HG03521 (cell line): ENCODE measurements around the gene SRBD1.

Experiments used
- ATAC-seq: cut with Tn5 transposase; IDR thresholded peaks from one replicate; pipeline ENCODE4 v1.9.1; 2021; ENCODE audit warnings: mild to moderate bottlenecking, moderate library complexity; ENCODE audit not compliant: unreplicated experiment

The SRBD1 gene

DNA sequence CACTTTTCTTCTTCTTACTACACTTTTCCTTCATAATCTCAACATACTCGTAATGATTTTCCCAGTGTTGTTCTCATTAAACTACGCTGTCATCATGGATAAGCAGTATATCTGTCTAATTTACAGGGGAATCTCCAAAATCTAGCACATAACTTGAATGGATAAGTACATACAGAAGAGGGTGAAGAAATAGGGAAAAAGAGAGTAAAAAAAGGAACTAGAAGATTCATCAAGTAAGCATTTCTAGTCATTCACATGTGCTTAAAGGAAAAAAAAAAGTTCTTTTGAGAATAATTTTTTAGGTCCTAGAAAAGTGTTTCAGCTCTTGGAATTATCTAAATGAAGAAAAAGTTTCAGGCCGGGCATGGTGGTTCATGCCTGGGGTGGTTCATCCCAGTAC lies 51.6 kb downstream of the SRBD1 start:
- ATAC-seq, result no peak

DNA sequence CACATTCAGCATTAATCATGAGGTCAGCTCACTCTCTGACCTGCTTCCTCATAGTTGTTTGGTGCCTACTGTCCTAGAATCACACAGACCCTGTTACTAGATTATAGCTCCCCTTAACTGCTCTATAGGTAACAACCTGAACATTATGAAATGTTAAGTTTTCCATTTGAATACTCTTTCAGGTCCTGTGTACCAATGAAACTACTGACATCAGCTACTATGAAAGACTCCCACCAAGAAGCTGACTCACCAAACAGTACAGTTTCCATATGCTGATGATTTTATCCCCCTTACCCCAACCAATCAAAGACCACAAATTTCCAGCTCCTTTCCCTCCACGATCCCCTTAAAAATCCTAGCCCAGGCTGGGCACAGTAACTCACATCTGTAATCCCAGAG lies 56.3 kb downstream of the SRBD1 start:
- no peak for ATAC-seq

GRCh38 chr2:45554073-45554741 lies 56.9 kb downstream of the SRBD1 start:
- no peak for ATAC-seq

- ATAC-seq, result no peak
These were observed 59.2 kb downstream of the SRBD1 start for GRCh38 chr2:45551862-45552261.

DNA sequence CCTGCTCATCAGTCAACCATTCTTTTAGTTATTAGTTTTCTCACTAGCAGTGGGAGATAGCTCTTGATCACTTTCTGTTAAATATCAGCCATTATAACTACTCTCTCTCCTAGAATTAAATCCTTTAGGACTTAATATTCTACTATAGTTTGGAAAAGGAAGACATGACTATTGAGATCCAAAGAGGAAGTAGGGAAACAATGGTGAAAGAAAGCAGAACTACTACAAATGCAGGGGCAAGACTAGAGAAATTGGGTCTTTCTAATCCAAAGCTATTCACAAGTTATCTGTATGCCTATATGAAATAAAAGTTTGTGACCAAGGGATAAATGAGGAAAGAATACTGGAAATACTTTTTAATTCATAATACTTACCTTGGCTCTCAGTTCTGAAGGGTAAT lies 65.1 kb downstream of the SRBD1 start:
- ATAC-seq, result no peak

DNA sequence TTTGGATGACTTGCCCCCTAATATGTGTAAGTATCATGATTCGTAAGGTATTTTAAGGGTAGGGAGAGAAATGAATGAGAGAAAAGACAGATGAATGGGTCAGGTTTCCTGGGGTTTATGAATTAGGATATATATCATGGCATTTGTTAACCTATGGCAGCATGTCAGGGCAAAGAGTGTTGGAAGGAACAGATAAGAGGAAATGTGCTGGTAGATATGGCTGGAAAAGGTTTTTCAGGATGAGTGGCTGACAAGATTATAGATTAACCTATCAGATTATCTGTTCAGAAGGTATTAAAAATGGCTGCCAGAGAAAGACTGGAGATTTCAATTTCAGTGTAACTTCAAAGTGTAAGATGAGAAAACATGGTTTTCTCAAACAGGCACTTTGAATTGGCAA lies 67.8 kb downstream of the SRBD1 start:
- ATAC-seq, result no peak

DNA sequence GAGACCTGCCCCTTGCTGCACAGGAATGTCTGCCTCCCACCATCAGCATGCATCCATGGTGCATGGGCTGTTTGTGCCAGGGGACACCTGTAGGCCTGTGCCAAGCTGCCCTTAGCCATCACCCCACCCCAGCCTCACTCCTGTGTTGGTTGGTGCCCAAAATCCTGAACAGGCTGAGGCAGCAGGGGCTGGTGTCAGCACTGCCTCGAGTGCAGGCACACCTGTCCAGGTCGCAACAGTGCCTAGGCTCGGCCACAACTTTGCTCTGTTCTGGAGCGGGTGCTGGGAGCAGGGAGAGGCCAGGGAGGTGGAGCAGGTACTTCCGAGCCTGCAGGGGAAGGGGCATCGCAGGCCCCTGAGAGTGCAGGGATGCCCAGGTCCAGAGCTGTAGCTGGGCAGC lies 69.1 kb downstream of the SRBD1 start:
- ATAC-seq, result no peak

- ATAC-seq, result no peak
These were observed 69.6 kb downstream of the SRBD1 start for GRCh38 chr2:45541450-45541849.

GRCh38 chr2:45540942-45541341 lies 70.1 kb downstream of the SRBD1 start:
- no peak for ATAC-seq

GRCh38 chr2:45533771-45534170 lies 77.3 kb downstream of the SRBD1 start:
- ATAC-seq, result no peak

- ATAC-seq, result no peak
These were observed 78.9 kb downstream of the SRBD1 start for GRCh38 chr2:45532181-45532580.

DNA sequence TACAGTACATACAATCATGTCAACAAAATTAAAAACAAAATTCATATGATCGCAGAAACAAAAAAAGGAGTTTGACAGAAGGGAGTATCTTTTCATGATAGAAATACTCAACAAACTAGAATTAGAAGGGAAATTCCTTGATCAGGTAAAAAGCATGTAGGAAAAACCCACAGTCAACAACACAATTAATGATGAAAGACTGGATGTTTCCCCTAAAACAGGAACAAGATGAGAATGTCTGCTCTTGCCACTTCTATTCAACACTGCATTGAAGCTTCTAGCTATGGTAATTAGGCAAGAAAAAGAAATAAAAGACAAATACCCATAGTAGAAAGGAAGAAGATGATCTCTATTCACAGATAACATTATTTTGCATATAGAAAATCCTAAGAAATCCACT lies 87.1 kb downstream of the SRBD1 start:
- ATAC-seq, result no peak

GRCh38 chr2:45518546-45518945 lies 92.5 kb downstream of the SRBD1 start:
- no peak for ATAC-seq

DNA sequence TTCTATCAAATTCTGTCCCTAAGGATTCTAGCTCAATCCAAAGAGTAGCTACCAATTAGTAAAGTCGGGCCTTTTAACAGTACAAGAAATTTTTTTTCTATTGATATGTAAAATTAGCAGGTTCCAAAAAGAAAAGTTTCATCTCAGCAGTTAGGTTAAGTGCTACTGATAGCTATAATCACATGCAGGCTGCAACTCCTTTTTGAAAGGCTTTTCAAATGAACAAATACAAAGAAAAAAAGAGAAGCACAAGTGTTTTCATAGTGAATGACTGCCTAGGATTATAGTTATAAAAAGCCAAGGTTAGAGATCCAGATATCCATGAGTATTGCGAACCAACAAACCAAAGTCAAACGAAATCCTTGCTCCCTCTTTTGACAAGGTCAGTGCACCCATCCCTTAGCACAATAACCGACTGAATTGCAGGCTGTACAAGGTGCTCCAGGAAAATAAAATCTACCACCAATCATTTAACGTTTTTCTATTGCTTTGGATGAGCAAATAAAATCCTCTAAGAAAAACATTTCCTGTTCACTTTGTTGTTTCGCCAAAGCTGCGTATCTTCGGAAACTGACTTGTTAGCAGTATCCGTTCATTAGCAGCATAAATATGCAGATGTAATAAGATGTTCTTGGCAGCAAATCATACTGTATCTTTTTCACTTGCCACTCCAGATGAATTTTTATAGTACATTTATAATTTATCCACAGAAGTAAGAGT lies 100.2 kb downstream of the SRBD1 start:
- no peak for ATAC-seq

GRCh38 chr2:45506756-45507155 lies 104.3 kb downstream of the SRBD1 start:
- no peak for ATAC-seq

- ATAC-seq, result no peak
These were observed 105.9 kb downstream of the SRBD1 start for GRCh38 chr2:45505138-45505537.

- ATAC-seq, result no peak
These were observed 112.2 kb downstream of the SRBD1 start for GRCh38 chr2:45498661-45499550.

- ATAC-seq, result peak; percentile 82
These were observed 113.7 kb downstream of the SRBD1 start for GRCh38 chr2:45497355-45497754.

GRCh38 chr2:45496869-45497268 lies 114.2 kb downstream of the SRBD1 start:
- ATAC-seq, result no peak

DNA sequence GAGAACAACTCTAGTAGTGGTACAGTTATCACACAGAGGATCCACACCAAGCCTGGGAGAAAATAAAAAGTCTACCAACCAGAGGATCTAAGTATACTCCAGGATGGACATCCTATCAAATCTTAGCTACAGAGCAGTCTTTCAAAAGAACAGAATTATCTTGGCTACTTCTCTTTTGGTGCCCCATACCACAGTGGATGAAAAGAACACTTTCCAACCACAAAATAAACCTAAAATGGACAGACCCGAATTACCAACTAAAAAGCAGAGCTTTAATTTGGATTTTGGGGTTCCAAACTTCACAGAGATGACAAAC lies 116.1 kb downstream of the SRBD1 start:
- no peak for ATAC-seq

DNA sequence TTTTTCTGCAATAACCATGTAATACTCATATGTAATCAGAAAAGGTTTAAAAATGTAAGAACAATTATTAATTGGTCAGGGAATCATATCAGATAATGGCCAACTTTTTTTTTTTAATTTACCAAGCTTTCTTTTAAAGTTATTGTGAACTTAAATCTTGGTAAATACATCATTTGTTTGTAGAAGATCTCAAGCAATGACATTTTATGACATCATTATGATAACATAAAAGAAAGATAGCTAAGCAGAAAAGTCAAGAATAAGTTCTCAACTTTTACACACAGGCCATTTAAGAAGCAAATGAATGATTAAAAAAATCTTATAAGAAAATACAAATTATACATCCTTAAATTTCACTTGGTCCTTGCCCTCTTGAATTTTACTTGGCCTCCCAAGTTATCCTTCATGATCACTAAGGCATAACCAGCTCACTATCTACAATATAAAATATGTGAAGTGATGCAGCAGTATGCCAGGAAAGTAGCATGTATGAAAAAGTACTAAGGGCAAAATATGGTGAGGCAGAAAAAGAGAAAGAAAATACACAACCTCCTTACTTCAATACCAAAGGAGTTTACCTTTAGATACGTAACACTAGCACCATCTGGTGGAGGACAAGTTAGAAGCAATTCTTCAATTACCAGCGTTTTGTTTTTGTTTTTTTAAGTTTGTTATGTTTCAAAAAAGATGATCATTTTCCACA lies 116.6 kb downstream of the SRBD1 start:
- ATAC-seq, result no peak
